Mesendoderm (in vitro differentiated cells): ENCODE results near the gene DELE1.
A peak's percentile ranks its signal among the peaks of the same experiment; 100 is the strongest.
"Not testable (repeated sequence)": the region's sequence is repeated elsewhere in the genome, so short reads cannot be mapped to it uniquely, and the experiment has no call there.

Source experiments
- DNase-seq: peaks from one replicate; pipeline ENCODE4 v3.0.0; 2013
- H2AK5ac ChIP-seq: 2 replicates; pipeline ENCODE4 v1.6.1; 2013; ENCODE audit warnings: low read length, inconsistent platforms
- H2BK120ac ChIP-seq: 2 replicates; pipeline ENCODE4 v1.6.1; 2013; ENCODE audit warnings: low read depth, mild to moderate bottlenecking, low read length, moderate library complexity, mixed read lengths
- H2BK15ac ChIP-seq: replicated peaks from 2 replicates; pipeline ENCODE4 v1.6.1; 2013; ENCODE audit warnings: low read depth, mild to moderate bottlenecking, moderate library complexity
- H2BK5ac ChIP-seq: 2 replicates; pipeline ENCODE4 v1.6.1; 2013; ENCODE audit warnings: low read length, inconsistent platforms
- H3K18ac ChIP-seq: 2 replicates; pipeline ENCODE4 v1.6.1; 2013; ENCODE audit warnings: mild to moderate bottlenecking, low read length, mixed read lengths
- H3K23ac ChIP-seq: one replicate; pipeline ENCODE4 v1.6.1; 2013; ENCODE audit warnings: low read length
- H3K27ac ChIP-seq: 2 replicates; pipeline ENCODE4 v1.5.1; 2013; ENCODE audit warnings: low read depth, mild to moderate bottlenecking, inconsistent platforms, low read length, moderate library complexity
- H3K27me3 ChIP-seq: 2 replicates; pipeline ENCODE4 v1.6.1; 2013; ENCODE audit warnings: low read length, control low read depth, mild to moderate bottlenecking, inconsistent platforms; ENCODE audit not compliant: insufficient read depth, poor library complexity
- H3K36me3 ChIP-seq: 2 replicates; pipeline ENCODE4 v1.6.1; 2013; ENCODE audit warnings: low read length, inconsistent platforms; ENCODE audit not compliant: control insufficient read depth, insufficient read depth
- H3K4ac ChIP-seq: one replicate; pipeline ENCODE4 v1.6.1; 2013; ENCODE audit warnings: low read depth, mild to moderate bottlenecking, low read length, moderate library complexity
- H3K4me1 ChIP-seq: 2 replicates; pipeline ENCODE4 v1.6.1; 2013; ENCODE audit warnings: low read depth, low read length, inconsistent platforms; ENCODE audit not compliant: control insufficient read depth
- H3K4me2 ChIP-seq: 2 replicates; pipeline ENCODE4 v1.6.1; 2013; ENCODE audit warnings: low read length
- H3K4me3 ChIP-seq: 2 replicates; pipeline ENCODE4 v1.5.1; 2013; ENCODE audit warnings: mild to moderate bottlenecking, low read length
- H3K56ac ChIP-seq: one replicate; pipeline ENCODE4 v1.6.1; 2013; ENCODE audit warnings: low read length
- H3K79me1 ChIP-seq: 2 replicates; pipeline ENCODE4 v1.6.1; 2013; ENCODE audit warnings: low read length, inconsistent platforms
- H3K79me2 ChIP-seq: 2 replicates; pipeline ENCODE4 v1.6.1; 2013; ENCODE audit warnings: mild to moderate bottlenecking, low read length; ENCODE audit not compliant: control insufficient read depth, insufficient read depth
- H3K9ac ChIP-seq: 2 replicates; pipeline ENCODE4 v1.6.1; 2013; ENCODE audit warnings: low read length, inconsistent platforms
- H4K5ac ChIP-seq: one replicate; pipeline ENCODE4 v1.6.1; 2013; ENCODE audit warnings: low read length
- H4K8ac ChIP-seq: one replicate; pipeline ENCODE4 v1.6.1; 2013; ENCODE audit warnings: low read depth, mild to moderate bottlenecking, control low read depth, low read length, moderate library complexity
- WGBS: extraction: QIAGEN DNeasy Blood & Tissue Kit; methylation state at CpG from one replicate; pipeline ENCODE4 v1.1.7; 2013; ENCODE audit warnings: low lambda C conversion rate, missing lambda C conversion rate; ENCODE audit not compliant: insufficient coverage; ENCODE audit errors: extremely low coverage; 5-methylcytosine and 5-hydroxymethylcytosine counted together

DELE1 gene

GRCh38 chr5:141916522-141916921, 7.1 kb upstream of the DELE1 start:
- no peaks in the 10 kb centered on the region for H3K27me3 ChIP-seq
- no peak overlapping the region for H3K4me3 ChIP-seq
- no peak overlapping the region for H3K27ac ChIP-seq
- H2AK5ac ChIP-seq = no peak overlapping the region
- H3K4ac ChIP-seq = no peak overlapping the region
- H3K36me3 ChIP-seq = no peaks in the 10 kb centered on the region
- no peak overlapping the region for H3K23ac ChIP-seq
- WGBS = no CpG with 5 or more reads among the region's 2 CpGs
- no peaks in the 10 kb centered on the region for H3K79me1 ChIP-seq
- H4K8ac ChIP-seq = no peak overlapping the region
- H2BK120ac ChIP-seq = no peak overlapping the region
- H3K79me2 ChIP-seq = no peaks in the 10 kb centered on the region
- no peak overlapping the region for H4K5ac ChIP-seq
- no peak overlapping the region for H3K56ac ChIP-seq
- H3K9ac ChIP-seq = no peak overlapping the region
- no peak overlapping the region for H2BK5ac ChIP-seq
- H3K4me2 ChIP-seq = no peak overlapping the region
- H3K18ac ChIP-seq = no peak overlapping the region
- H3K4me1 ChIP-seq = no peaks in the 10 kb centered on the region
- no peak for DNase-seq
- no peak overlapping the region for H2BK15ac ChIP-seq

- H3K4me2 ChIP-seq = no peak overlapping the region
- H3K27me3 ChIP-seq = no peaks in the 10 kb centered on the region
- no peak overlapping the region for H3K27ac ChIP-seq
- no peak overlapping the region for H3K4me3 ChIP-seq
- H3K79me2 ChIP-seq = no peaks in the 10 kb centered on the region
- H2AK5ac ChIP-seq = no peak overlapping the region
- no peak overlapping the region for H4K5ac ChIP-seq
- H3K4me1 ChIP-seq = no peaks in the 10 kb centered on the region
- no peak overlapping the region for H2BK15ac ChIP-seq
- H2BK5ac ChIP-seq = no peak overlapping the region
- H4K8ac ChIP-seq = no peak overlapping the region
- no peak overlapping the region for H2BK120ac ChIP-seq
- no peaks in the 10 kb centered on the region for H3K36me3 ChIP-seq
- no CpG with 5 or more reads among the region's 5 CpGs for WGBS
- no peak overlapping the region for H3K23ac ChIP-seq
- DNase-seq = no peak
- H3K4ac ChIP-seq = no peak overlapping the region
- H3K18ac ChIP-seq = no peak overlapping the region
- H3K79me1 ChIP-seq = no peaks in the 10 kb centered on the region
- no peak overlapping the region for H3K9ac ChIP-seq
- no peak overlapping the region for H3K56ac ChIP-seq
These were observed 5.9 kb upstream of the DELE1 start for GRCh38 chr5:141917760-141918159.

GRCh38 chr5:141919218-141920119, 4.2 kb upstream of the DELE1 start:
- H3K23ac ChIP-seq = no peak overlapping the region
- WGBS = no CpG with 5 or more reads among the region's 8 CpGs
- peaks cover 3% of the 10 kb centered on the region for H3K4me1 ChIP-seq
- no peak overlapping the region for H2BK5ac ChIP-seq
- no peak overlapping the region for H3K9ac ChIP-seq
- H4K8ac ChIP-seq = no peak overlapping the region
- DNase-seq = no peak
- no peaks in the 10 kb centered on the region for H3K27me3 ChIP-seq
- no peak overlapping the region for H2BK15ac ChIP-seq
- H4K5ac ChIP-seq = no peak overlapping the region
- H3K27ac ChIP-seq = no peak overlapping the region
- no peak overlapping the region for H3K56ac ChIP-seq
- no peak overlapping the region for H3K18ac ChIP-seq
- H2AK5ac ChIP-seq = no peak overlapping the region
- H2BK120ac ChIP-seq = no peak overlapping the region
- H3K79me2 ChIP-seq = peaks cover 2% of the 10 kb centered on the region
- H3K36me3 ChIP-seq = no peaks in the 10 kb centered on the region
- no peak overlapping the region for H3K4ac ChIP-seq
- H3K79me1 ChIP-seq = peaks cover 6% of the 10 kb centered on the region
- no peak overlapping the region for H3K4me2 ChIP-seq
- H3K4me3 ChIP-seq = no peak overlapping the region

DNA sequence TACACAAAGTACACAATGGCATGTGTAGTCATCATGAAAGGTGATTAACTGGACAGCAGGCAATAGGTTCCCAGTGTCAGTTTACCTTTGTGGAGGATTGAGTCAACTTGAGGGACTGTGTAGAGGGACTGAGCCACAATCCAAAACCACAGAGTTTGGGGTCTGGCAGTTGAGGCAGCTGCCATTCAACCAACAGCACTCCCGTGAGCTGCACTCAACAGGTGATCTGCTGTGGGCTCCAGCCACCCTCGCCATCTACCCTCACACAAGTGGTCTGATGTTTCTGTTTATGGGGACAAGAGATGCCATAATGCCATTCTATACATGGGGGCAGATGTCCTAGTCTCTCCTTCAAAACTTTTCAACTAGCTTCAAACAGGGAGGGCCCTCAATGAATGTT, 2.9 kb upstream of the DELE1 start:
- no peak for DNase-seq
- peaks cover 9% of the 10 kb centered on the region for H3K79me1 ChIP-seq
- WGBS = no CpG with 5 or more reads among the region's 2 CpGs

GRCh38 chr5:141922827-141923447, 734 bp upstream of the DELE1 start:
- H2BK120ac ChIP-seq, H3K79me2 ChIP-seq, H3K36me3 ChIP-seq, H3K27me3 ChIP-seq, H4K5ac ChIP-seq, DNase-seq, H3K4me1 ChIP-seq, H2BK15ac ChIP-seq: not testable (repeated sequence)
- Histone ChIP-seq H3K4me3 (peak overlapping the region; percentile 76), H2BK5ac (peak overlapping the region; percentile 23), H3K9ac (peak overlapping the region; percentile 94), H4K8ac (peak overlapping the region; percentile 17), H3K56ac (peak overlapping the region; percentile 93), H2AK5ac (peak overlapping the region; percentile 48), H3K4me2 (peak overlapping the region; percentile 67), H3K18ac (peak overlapping the region; percentile 63), H3K23ac (peak overlapping the region; percentile 66), H3K27ac (peak overlapping the region; percentile 97), H3K79me1 (peaks cover 13% of the 10 kb centered on the region), H3K4ac (peak overlapping the region; percentile 93)
- whole genome bisulfite sequencing = no CpG with 5 or more reads among the region's 28 CpGs

More for the DNA sequence above, 2.9 kb upstream of the DELE1 start:
- no peak overlapping the region for H4K5ac ChIP-seq
- no peak overlapping the region for H3K23ac ChIP-seq
- no peak overlapping the region for H2BK120ac ChIP-seq
- H2BK15ac ChIP-seq = no peak overlapping the region
- no peak overlapping the region for H2AK5ac ChIP-seq
- no peak overlapping the region for H3K27ac ChIP-seq
- H3K9ac ChIP-seq = no peak overlapping the region
- H3K4ac ChIP-seq = no peak overlapping the region
- H3K27me3 ChIP-seq = no peaks in the 10 kb centered on the region
- no peak overlapping the region for H3K18ac ChIP-seq
- H3K56ac ChIP-seq = no peak overlapping the region
- no peak overlapping the region for H2BK5ac ChIP-seq
- peaks cover 2% of the 10 kb centered on the region for H3K79me2 ChIP-seq
- H3K4me2 ChIP-seq = no peak overlapping the region
- H4K8ac ChIP-seq = no peak overlapping the region
- H3K4me1 ChIP-seq = peaks cover 4% of the 10 kb centered on the region
- no peaks in the 10 kb centered on the region for H3K36me3 ChIP-seq
- no peak overlapping the region for H3K4me3 ChIP-seq
